Liver (tissue), 3 donors: Measurements from ENCODE around the gene ARGLU1.

ENCODE experiments used
- CTCF ChIP-seq: fragments of 150-350 bp; IDR thresholded peaks from 2 replicates; pipeline ENCODE4 v1.5.1; 2017; ENCODE audit warnings: improper control_type of control experiment, low read depth, low read length; ENCODE audit not compliant: missing input control
- FOXA1 ChIP-seq: IDR thresholded peaks from 2 replicates; pipeline ENCODE4 v1.6.1; 2016; ENCODE audit warnings: antibody characterized with exemption
- GABPA ChIP-seq, 2 donors: IDR thresholded peaks in 1 of 2; conservative IDR thresholded peaks in 1 of 2; 2 replicates each; pipeline ENCODE4 v1.6.1; 2016; ENCODE audit warnings: antibody characterized with exemption in 2 of 2, mild to moderate bottlenecking in 1 of 2, moderate library complexity in 1 of 2
- RAD21 ChIP-seq, 2 donors: IDR thresholded peaks; 2 replicates each; pipeline ENCODE4 v1.6.1; 2016; ENCODE audit warnings: antibody characterized with exemption in 2 of 2, mild to moderate bottlenecking in 2 of 2
- REST ChIP-seq: IDR thresholded peaks from 2 replicates; pipeline ENCODE4 v1.6.1; 2016; ENCODE audit warnings: antibody characterized with exemption, mild to moderate bottlenecking
- YY1 ChIP-seq: IDR thresholded peaks from 2 replicates; pipeline ENCODE4 v1.6.1; 2016; ENCODE audit warnings: antibody characterized with exemption, mild to moderate bottlenecking
- donor health status: healthy.
- donor health status: healthy.

DNA sequence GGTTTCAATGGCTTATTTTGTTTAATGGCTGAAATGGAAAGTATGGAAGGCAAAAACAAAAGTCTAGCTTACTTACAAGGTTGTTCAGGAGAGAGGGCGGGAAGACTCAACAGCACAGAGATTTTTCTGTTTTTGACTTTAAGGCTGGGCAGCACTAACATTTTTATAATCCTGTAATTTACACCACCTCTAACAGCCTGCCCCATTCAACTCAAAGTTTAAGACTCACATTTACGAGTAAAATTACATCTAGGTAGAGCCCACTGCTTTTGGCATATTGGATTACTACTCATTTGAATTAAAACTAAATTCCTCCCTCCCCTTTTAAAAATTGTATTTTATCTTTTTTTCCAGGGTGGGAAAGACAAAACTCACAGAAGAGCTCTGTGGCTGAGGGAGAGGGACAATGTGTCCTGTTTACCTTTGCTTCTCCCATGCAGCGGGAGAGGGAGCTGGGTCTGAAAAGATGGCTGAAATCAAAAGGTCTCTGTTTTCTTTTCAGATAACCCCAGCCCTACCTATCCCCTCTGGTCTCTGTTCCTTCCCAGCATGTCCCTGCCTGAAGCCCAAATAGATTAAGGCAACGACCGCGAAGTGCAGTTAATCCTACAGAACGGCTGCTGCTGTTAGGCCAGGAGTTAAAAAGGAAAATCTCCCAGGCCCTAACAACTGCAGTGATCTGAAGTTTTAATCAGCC is 39.1 kb downstream of the ARGLU1 start:
- no peak for TF ChIP-seq GABPA (IDR thresholded peaks at IDR 0.05 in 1 of 2, conservative IDR thresholded peaks at IDR 0.05 in 1 of 2)
- no peak for TF ChIP-seq CTCF
- no peak for TF ChIP-seq FOXA1
- TF ChIP-seq RAD21 (IDR thresholded peaks at IDR 0.05) = no peak
- no peak for TF ChIP-seq YY1
- TF ChIP-seq REST = no peak
